Thoracic aorta (tissue), 2 donors: Measurements from ENCODE around the gene CTNNA3. TPM values are rescaled to one million over a fixed set of nuclear protein-coding genes. Genes with fewer than 3 reads are reported as not detected.

Source experiments
- ATAC-seq: fragments of 150-250 bp; one replicate; pipeline ENCODE4 v1.8.0; 2017; ENCODE audit warnings: low read depth; ENCODE audit not compliant: insufficient number of reproducible peaks, low FRiP score
- DNase-seq: peaks from one replicate; pipeline ENCODE4 v3.0.0-alpha.2; 2020; ENCODE audit warnings: low spot score
- H3K27ac ChIP-seq, 2 donors: fragments of 200-600 bp; sonication (generic); 1 replicate in 1 of 2; 2 replicates in 1 of 2; pipeline ENCODE4 v1.5.1; 2016; ENCODE audit warnings: mild to moderate bottlenecking in 2 of 2, moderate library complexity in 2 of 2
- H3K27me3 ChIP-seq: fragments of 200-600 bp; sonication (generic); replicated peaks from 2 replicates; pipeline ENCODE4 v1.6.0; 2016; ENCODE audit warnings: mild to moderate bottlenecking; ENCODE audit not compliant: insufficient read depth
- H3K36me3 ChIP-seq: fragments of 200-600 bp; sonication (generic); one replicate; pipeline ENCODE4 v1.5.1; 2016
- H3K4me1 ChIP-seq, 2 donors: fragments of 200-600 bp; sonication (generic); 1 replicate in 1 of 2; 2 replicates in 1 of 2; pipeline versions ENCODE4 v1.5.1 to v1.6.0; 2016; ENCODE audit warnings: low read depth in 2 of 2, mild to moderate bottlenecking in 1 of 2; ENCODE audit not compliant: control insufficient read depth in 1 of 2
- H3K4me3 ChIP-seq: fragments of 200-600 bp; sonication (generic); 2 replicates; pipeline ENCODE4 v1.5.1; 2016; ENCODE audit warnings: mild to moderate bottlenecking
- H3K9me3 ChIP-seq: fragments of 200-600 bp; sonication (generic); 2 replicates; pipeline ENCODE4 v1.5.1; 2016
- total RNA-seq, 2 donors: library from RNA; depleted of rRNA; stranded (reverse); fragments of >200 nt; gene quantifications; one replicate each; pipeline versions ENCODE4 v1.1.0 to v1.2.3, GENCODE V29; 2016
- TF ChIP-seq, protein P1 (sequence below): fragments of 200-600 bp; sonication (generic); IDR thresholded peaks from one replicate; pipeline ENCODE4 v1.5.1; 2019; ENCODE audit warnings: antibody characterized with exemption

CTNNA3 gene
- total RNA-seq, 2 donors from 2014 or later = 0.95 to 1.2 TPM

DNA sequence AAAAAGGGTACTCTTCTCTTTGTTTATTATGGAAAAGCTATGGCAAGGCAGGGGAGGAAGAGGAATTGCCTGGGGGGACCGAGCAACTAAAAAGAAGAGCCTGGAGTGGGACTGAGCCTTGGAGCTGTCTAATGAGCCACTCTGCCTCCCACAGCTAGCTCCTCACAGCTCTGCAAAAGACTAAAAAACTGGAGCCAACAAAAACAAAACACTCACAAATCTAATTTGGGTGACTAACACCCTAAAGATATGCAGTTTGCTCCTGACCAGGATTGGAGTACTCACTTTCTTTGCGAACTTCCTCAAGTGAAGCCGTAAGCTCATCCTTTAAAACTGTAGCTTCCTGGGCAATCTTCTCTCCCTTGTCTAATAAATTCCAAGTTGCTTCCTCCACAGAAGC lies 89.4 kb downstream of the CTNNA3 start:
- Histone ChIP-seq H3K4me3 (no peak overlapping the region), H3K27me3 (no peaks in the 10 kb centered on the region), H3K4me1 (peaks cover 0 to 10% of the 10 kb centered on the region in 2 donors), H3K36me3 (no peaks in the 10 kb centered on the region), H3K27ac (no peak overlapping the region), H3K9me3 (no peaks in the 10 kb centered on the region)
- ATAC-seq (no peak), DNase-seq (no peak)
- TF ChIP-seq, protein P1, sequence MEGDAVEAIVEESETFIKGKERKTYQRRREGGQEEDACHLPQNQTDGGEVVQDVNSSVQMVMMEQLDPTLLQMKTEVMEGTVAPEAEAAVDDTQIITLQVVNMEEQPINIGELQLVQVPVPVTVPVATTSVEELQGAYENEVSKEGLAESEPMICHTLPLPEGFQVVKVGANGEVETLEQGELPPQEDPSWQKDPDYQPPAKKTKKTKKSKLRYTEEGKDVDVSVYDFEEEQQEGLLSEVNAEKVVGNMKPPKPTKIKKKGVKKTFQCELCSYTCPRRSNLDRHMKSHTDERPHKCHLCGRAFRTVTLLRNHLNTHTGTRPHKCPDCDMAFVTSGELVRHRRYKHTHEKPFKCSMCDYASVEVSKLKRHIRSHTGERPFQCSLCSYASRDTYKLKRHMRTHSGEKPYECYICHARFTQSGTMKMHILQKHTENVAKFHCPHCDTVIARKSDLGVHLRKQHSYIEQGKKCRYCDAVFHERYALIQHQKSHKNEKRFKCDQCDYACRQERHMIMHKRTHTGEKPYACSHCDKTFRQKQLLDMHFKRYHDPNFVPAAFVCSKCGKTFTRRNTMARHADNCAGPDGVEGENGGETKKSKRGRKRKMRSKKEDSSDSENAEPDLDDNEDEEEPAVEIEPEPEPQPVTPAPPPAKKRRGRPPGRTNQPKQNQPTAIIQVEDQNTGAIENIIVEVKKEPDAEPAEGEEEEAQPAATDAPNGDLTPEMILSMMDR = no peak

DNA sequence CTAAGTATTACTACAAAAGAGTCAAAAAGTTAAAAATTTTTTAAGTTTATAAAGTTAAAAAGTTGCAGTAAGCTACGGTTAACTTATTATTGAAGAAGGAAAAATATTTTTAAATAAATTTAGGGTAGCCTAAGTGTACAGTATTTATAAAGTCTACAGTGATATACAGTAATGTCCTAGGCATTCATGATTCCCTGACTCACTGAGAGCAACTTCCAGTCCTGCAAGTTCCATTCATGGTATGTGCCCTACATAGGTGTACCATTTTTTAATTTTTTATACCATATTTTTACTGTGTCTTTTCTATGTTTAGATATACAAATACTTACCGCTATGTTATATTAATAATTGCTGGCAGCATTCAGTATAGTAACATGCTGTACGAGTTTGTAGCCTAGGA lies 92.3 kb downstream of the CTNNA3 start:
- no peak for ATAC-seq
- peaks cover 0 to 10% of the 10 kb centered on the region in 2 donors for H3K4me1 ChIP-seq
- H3K36me3 ChIP-seq = no peaks in the 10 kb centered on the region
- H3K9me3 ChIP-seq = no peaks in the 10 kb centered on the region
- no peak overlapping the region for H3K4me3 ChIP-seq
- DNase-seq = no peak
- TF ChIP-seq, protein P1 = no peak
- H3K27me3 ChIP-seq = no peaks in the 10 kb centered on the region
- H3K27ac ChIP-seq = no peak overlapping the region

DNA sequence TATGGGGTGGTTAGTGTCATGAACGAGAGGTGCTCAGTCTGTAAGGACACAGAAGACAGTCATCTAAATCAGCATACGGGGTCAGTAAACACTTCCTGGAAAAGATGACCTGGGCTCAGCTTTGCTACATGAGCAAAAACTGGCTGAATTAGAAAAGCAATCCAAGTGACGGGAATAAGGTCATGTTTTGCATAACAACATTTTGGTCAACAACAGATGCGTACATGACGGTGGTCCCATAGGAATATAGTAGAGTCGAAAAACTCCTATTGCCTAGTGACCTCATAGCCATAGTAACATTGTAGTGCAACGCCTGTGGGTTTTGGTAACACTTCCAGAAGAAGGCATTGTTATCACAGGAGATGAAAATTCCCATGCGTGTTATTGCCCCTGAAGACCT lies 92.9 kb downstream of the CTNNA3 start:
- Histone ChIP-seq H3K27me3 (no peaks in the 10 kb centered on the region), H3K36me3 (no peaks in the 10 kb centered on the region), H3K9me3 (no peaks in the 10 kb centered on the region), H3K27ac (no peak overlapping the region), H3K4me1 (peaks cover 0 to 10% of the 10 kb centered on the region in 2 donors), H3K4me3 (no peak overlapping the region)
- TF ChIP-seq, protein P1 = no peak
- no peak for ATAC-seq
- no peak for DNase-seq

DNA sequence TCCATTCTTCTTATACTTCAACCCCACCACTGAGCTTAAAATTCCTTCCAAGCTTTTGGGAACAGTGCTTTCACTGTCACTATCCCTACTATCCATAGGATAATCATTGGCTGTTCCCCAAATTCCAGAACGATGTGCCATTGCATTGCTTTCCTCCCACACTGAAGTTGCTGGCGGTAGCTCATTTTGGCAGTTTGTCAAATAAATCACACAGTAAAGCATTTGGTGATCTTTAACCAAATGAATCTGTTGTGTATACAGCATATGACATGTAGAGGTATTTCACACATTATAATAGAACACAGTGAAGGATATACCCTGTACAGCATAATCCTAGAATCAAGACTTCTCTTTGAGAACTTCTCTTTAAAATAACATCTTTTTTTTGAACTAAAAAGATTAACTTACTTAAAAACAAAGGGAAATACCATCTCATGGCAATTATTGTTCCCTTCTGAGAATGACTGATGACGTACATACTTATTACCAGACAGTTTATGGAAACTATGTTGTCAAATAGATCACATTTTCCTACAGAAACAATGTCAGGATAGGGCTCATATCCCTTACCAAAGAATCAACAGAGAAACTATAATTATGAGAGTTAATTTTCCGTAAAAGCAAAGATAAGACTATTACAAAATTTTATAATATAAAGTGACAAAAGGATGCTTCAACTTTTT lies 93.6 kb downstream of the CTNNA3 start:
- DNase-seq (no peak), ATAC-seq (no peak)
- Histone ChIP-seq H3K9me3 (no peaks in the 10 kb centered on the region), H3K4me1 (peaks cover 0 to 10% of the 10 kb centered on the region in 2 donors), H3K27ac (no peak overlapping the region), H3K36me3 (no peaks in the 10 kb centered on the region), H3K27me3 (no peaks in the 10 kb centered on the region), H3K4me3 (no peak overlapping the region)
- TF ChIP-seq, protein P1 = no peak

DNA sequence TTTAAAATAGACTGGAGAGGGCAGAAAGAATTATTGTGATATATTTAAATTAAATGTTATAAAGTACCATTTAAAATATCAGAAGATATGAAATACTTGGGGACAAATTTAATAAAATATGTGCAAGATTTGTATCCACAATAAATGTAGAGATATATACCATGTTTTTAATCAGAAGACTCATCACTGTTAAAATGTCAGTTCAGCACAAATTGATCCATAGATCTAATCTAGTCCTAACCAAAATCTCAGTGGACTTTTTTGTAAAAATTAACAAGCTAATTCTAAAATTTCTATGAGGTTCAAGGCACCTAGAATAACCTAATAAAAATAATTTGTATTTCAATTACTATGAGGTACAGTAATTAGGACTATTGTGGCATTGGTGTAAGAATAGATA lies 96.4 kb downstream of the CTNNA3 start:
- no peak for ATAC-seq
- DNase-seq = no peak
- H3K9me3 ChIP-seq = no peaks in the 10 kb centered on the region
- TF ChIP-seq, protein P1 = no peak
- no peak overlapping the region for H3K27ac ChIP-seq
- H3K4me3 ChIP-seq = no peak overlapping the region
- H3K4me1 ChIP-seq = no peaks in the 10 kb centered on the region
- H3K36me3 ChIP-seq = no peaks in the 10 kb centered on the region
- no peaks in the 10 kb centered on the region for H3K27me3 ChIP-seq
